Measurements from ENCODE around the gene SBNO1.

- TF ChIP-seq CTCF (IDR thresholded peaks at IDR 0.05; ENCODE audit: low read depth, low read length) = no peak
- no peak for TF ChIP-seq POLR2A (IDR thresholded peaks at IDR 0.05; ENCODE audit: extremely low read depth, insufficient read length)
- no peak for TF ChIP-seq MAX (IDR thresholded peaks at IDR 0.05; ENCODE audit: low read depth, low read length)
- TF ChIP-seq MYC (IDR thresholded peaks at IDR 0.05; ENCODE audit: low read depth, low read length) = no peak
Observed at GRCh38 chr12:123396543-123396942, 31.9 kb upstream of the SBNO1 start.
